GM21825 (cell line): ENCODE measurements around the gene HNRNPD.
"Not testable (repeated sequence)": the region's sequence is repeated elsewhere in the genome, so short reads cannot be mapped to it uniquely, and the experiment has no call there.

Experiments
- ATAC-seq: cut with Tn5 transposase; IDR thresholded peaks from one replicate; pipeline ENCODE4 v1.9.1; 2021; ENCODE audit warnings: mild to moderate bottlenecking, moderate library complexity; ENCODE audit not compliant: unreplicated experiment

Gene HNRNPD

GRCh38 chr4:82373486-82373815, 340 bp downstream of the HNRNPD start:
- ATAC-seq, result peak; percentile 14

GRCh38 chr4:82372517-82373485, 990 bp downstream of the HNRNPD start:
- peak; percentile 25 for ATAC-seq

- ATAC-seq, result no peak
Measured at GRCh38 chr4:82371497-82371896, 2.3 kb downstream of the HNRNPD start.

- no peak for ATAC-seq
Measured at GRCh38 chr4:82367438-82368097, 6.2 kb downstream of the HNRNPD start.

- not testable (repeated sequence) for ATAC-seq
Measured at GRCh38 chr4:82366431-82366830, 7.4 kb downstream of the HNRNPD start.

- no peak for ATAC-seq
Measured at GRCh38 chr4:82363896-82364487, 9.8 kb downstream of the HNRNPD start.

GRCh38 chr4:82362565-82362964, 11.2 kb downstream of the HNRNPD start:
- no peak for ATAC-seq

GRCh38 chr4:82360298-82361177, 13.3 kb downstream of the HNRNPD start:
- ATAC-seq, result no peak

- ATAC-seq, result no peak
Measured at GRCh38 chr4:82358847-82359246, 14.9 kb downstream of the HNRNPD start.

GRCh38 chr4:82357640-82358039, 16.2 kb downstream of the HNRNPD start:
- ATAC-seq, result no peak

GRCh38 chr4:82354788-82355187, 19.0 kb downstream of the HNRNPD start:
- no peak for ATAC-seq

- peak; percentile 54 for ATAC-seq
Measured at GRCh38 chr4:82352825-82353366, 20.9 kb downstream of the HNRNPD start.

- no peak for ATAC-seq
Measured at GRCh38 chr4:82352118-82352824, 21.5 kb downstream of the HNRNPD start.

GRCh38 chr4:82346126-82346525, 27.7 kb downstream of the HNRNPD start:
- ATAC-seq, result no peak

- no peak for ATAC-seq
Measured at GRCh38 chr4:82335043-82335442, 38.7 kb downstream of the HNRNPD start.

GRCh38 chr4:82333641-82334040, 40.1 kb downstream of the HNRNPD start:
- not testable (repeated sequence) for ATAC-seq

- no peak for ATAC-seq
Measured at GRCh38 chr4:82331814-82332213, 42.0 kb downstream of the HNRNPD start.

GRCh38 chr4:82320351-82320750, 53.4 kb downstream of the HNRNPD start:
- no peak for ATAC-seq

- not testable (repeated sequence) for ATAC-seq
Measured at GRCh38 chr4:82303063-82303462, 70.7 kb downstream of the HNRNPD start.
